Measurements from ENCODE around the gene FRRS1L. TPM values are rescaled to one million over a fixed set of nuclear protein-coding genes. Genes with fewer than 3 reads are reported as not detected.
"Not testable (repeated sequence)": the region's sequence is repeated elsewhere in the genome, so short reads cannot be mapped to it uniquely, and the experiment has no call there.

Gene FRRS1L
- total RNA-seq, 1 donor from 2014 or later = 0.03 TPM

GRCh38 chr9:109138421-109138820 lies 28.6 kb downstream of the FRRS1L start:
- Mint-ChIP-seq H3K27ac (ENCODE audit: unreplicated experiment) (no peak overlapping the region), H3K27me3 (ENCODE audit: unreplicated experiment) (no peaks in the 10 kb centered on the region), H3K36me3 (ENCODE audit: low read depth, unreplicated experiment) (no peaks in the 10 kb centered on the region), H3K9me3 (ENCODE audit: unreplicated experiment) (no peaks in the 10 kb centered on the region), H3K4me3 (ENCODE audit: unreplicated experiment) (no peak overlapping the region), H3K4me1 (ENCODE audit: unreplicated experiment) (no peaks in the 10 kb centered on the region)
- TF ChIP-seq CTCF (IDR thresholded peaks at IDR 0.05; ENCODE audit: unreplicated experiment) = no peak
- DNase-seq (ENCODE audit: low spot score) = no peak

DNA sequence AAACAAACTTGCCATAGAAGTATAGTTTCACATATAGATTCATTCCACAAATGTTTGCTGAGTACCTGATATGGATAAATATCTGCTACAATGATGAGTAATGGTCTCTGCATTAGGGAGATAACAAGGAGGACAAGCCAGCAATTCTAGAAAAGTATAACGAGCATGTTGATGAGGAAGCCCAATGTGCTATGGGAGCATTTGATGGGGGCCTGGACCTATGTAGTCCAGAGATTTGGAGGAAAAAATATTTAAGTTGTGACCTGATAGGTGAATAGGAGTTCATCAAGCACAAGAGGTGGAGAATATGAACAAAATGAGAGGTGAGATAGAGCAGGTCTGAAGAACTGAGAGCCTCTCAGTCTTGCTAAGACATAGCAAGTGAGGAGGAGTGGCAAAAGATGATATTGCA lies 32.9 kb downstream of the FRRS1L start:
- Mint-ChIP-seq H3K27ac (ENCODE audit: unreplicated experiment) (no peak overlapping the region), H3K36me3 (ENCODE audit: low read depth, unreplicated experiment) (no peaks in the 10 kb centered on the region), H3K27me3 (ENCODE audit: unreplicated experiment) (no peaks in the 10 kb centered on the region), H3K9me3 (ENCODE audit: unreplicated experiment) (no peaks in the 10 kb centered on the region), H3K4me1 (ENCODE audit: unreplicated experiment) (peaks cover 7% of the 10 kb centered on the region), H3K4me3 (ENCODE audit: unreplicated experiment) (no peak overlapping the region)
- TF ChIP-seq CTCF (IDR thresholded peaks at IDR 0.05; ENCODE audit: unreplicated experiment) = no peak
- DNase-seq (ENCODE audit: low spot score) = no peak

DNA sequence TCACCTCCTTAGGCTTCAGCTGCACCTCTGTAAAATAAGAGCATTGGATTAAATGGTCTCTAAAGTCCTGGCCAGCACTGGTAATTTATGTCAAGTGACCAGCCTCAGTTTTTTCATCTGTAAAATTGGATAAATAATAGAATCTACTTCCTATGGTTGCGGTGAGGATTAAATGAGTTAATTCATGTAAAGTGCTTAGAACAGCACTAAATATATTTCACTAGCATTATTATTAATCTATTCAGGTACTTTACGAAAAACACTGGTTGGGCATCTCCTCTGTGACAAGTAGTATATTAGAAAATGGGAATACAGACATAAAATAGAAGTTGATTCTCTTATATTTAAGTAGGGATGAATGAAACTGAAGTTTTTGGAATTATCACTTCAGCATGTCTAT lies 33.5 kb downstream of the FRRS1L start:
- no peak overlapping the region for H3K27ac Mint-ChIP-seq (ENCODE audit: unreplicated experiment)
- no peak for TF ChIP-seq CTCF (IDR thresholded peaks at IDR 0.05; ENCODE audit: unreplicated experiment)
- no peaks in the 10 kb centered on the region for H3K36me3 Mint-ChIP-seq (ENCODE audit: low read depth, unreplicated experiment)
- no peaks in the 10 kb centered on the region for H3K27me3 Mint-ChIP-seq (ENCODE audit: unreplicated experiment)
- H3K4me3 Mint-ChIP-seq (ENCODE audit: unreplicated experiment) = no peak overlapping the region
- no peak for DNase-seq (ENCODE audit: low spot score)
- H3K9me3 Mint-ChIP-seq (ENCODE audit: unreplicated experiment) = no peaks in the 10 kb centered on the region
- H3K4me1 Mint-ChIP-seq (ENCODE audit: unreplicated experiment) = peaks cover 7% of the 10 kb centered on the region

DNA sequence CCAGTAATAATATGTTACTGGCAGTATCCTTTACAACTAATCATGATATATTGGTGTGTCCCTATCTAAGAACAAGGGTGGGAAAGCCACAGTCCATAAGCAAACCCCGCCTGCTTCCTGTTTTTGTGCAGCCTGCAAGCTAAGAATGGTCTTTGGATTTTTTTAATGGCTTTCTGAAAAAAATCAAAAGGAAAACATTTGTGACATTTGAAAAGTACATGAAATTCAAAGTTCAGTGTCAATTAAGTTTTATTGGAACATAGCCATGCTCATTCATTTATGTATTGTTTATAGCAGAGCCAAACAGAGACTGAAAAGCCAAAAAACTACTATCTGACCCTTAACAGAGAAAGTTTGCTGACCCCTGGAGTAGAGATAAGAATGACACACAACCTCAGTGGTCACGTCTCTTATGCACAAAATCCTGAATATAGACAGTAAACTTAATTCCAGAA lies 34.5 kb downstream of the FRRS1L start:
- DNase-seq (ENCODE audit: low spot score) = no peak
- Mint-ChIP-seq H3K27me3 (ENCODE audit: unreplicated experiment) (no peaks in the 10 kb centered on the region), H3K4me1 (ENCODE audit: unreplicated experiment) (peaks cover 7% of the 10 kb centered on the region), H3K4me3 (ENCODE audit: unreplicated experiment) (no peak overlapping the region), H3K36me3 (ENCODE audit: low read depth, unreplicated experiment) (no peaks in the 10 kb centered on the region), H3K9me3 (ENCODE audit: unreplicated experiment) (no peaks in the 10 kb centered on the region), H3K27ac (ENCODE audit: unreplicated experiment) (no peak overlapping the region)
- no peak for TF ChIP-seq CTCF (IDR thresholded peaks at IDR 0.05; ENCODE audit: unreplicated experiment)

DNA sequence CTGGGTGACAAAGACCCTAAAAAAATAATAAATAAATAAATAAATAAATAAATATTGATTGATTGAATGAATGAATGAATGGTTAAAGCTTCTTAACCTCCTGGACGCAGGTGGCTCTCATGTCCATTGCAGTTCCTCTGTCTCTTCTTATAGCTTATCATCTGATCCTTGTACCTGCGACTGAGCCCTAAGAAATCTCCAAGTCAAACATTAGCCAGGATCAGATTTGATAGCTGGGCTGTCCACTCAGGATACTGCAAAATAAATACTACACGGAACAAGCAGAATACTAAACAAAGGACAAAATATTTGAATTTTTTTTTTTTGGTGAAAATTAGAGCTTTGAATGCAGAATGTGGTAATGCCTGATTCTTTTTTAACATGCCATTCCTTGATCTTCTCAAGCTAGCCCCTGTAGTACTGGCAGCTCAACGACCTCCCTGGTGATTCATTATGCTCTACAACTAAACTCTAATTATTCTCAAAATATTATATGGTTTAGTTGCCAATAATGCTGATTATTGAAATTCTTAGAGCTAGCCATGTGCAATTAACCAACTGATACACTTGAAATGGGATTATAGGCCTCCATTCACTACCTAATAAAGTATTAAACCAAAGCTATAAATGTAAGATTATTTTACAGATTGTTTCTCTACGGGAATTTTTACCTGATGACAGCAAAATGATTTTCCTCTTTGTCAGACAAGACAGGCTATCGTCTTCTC lies 37.4 kb downstream of the FRRS1L start:
- Mint-ChIP-seq H3K27ac (ENCODE audit: unreplicated experiment) (no peak overlapping the region), H3K27me3 (ENCODE audit: unreplicated experiment) (no peaks in the 10 kb centered on the region), H3K4me1 (ENCODE audit: unreplicated experiment) (peaks cover 7% of the 10 kb centered on the region), H3K4me3 (ENCODE audit: unreplicated experiment) (no peak overlapping the region), H3K9me3 (ENCODE audit: unreplicated experiment) (no peaks in the 10 kb centered on the region), H3K36me3 (ENCODE audit: low read depth, unreplicated experiment) (no peaks in the 10 kb centered on the region)
- no peak for TF ChIP-seq CTCF (IDR thresholded peaks at IDR 0.05; ENCODE audit: unreplicated experiment)
- no peak for DNase-seq (ENCODE audit: low spot score)

GRCh38 chr9:109126671-109127070 lies 40.4 kb downstream of the FRRS1L start:
- not testable (repeated sequence) for H3K4me3 Mint-ChIP-seq (ENCODE audit: unreplicated experiment); H3K4me1 Mint-ChIP-seq (ENCODE audit: unreplicated experiment); H3K27ac Mint-ChIP-seq (ENCODE audit: unreplicated experiment); DNase-seq (ENCODE audit: low spot score); H3K36me3 Mint-ChIP-seq (ENCODE audit: low read depth, unreplicated experiment); H3K27me3 Mint-ChIP-seq (ENCODE audit: unreplicated experiment); H3K9me3 Mint-ChIP-seq (ENCODE audit: unreplicated experiment)
